ENCODE measurements around the gene SH2D3C. TPM values are rescaled to one million over a fixed set of nuclear protein-coding genes. Genes with fewer than 3 reads are reported as not detected.

The SH2D3C gene
- total RNA-seq, 4 donors from 2014 or later = 6.8 to 23.0 (median 8.4) TPM

DNA sequence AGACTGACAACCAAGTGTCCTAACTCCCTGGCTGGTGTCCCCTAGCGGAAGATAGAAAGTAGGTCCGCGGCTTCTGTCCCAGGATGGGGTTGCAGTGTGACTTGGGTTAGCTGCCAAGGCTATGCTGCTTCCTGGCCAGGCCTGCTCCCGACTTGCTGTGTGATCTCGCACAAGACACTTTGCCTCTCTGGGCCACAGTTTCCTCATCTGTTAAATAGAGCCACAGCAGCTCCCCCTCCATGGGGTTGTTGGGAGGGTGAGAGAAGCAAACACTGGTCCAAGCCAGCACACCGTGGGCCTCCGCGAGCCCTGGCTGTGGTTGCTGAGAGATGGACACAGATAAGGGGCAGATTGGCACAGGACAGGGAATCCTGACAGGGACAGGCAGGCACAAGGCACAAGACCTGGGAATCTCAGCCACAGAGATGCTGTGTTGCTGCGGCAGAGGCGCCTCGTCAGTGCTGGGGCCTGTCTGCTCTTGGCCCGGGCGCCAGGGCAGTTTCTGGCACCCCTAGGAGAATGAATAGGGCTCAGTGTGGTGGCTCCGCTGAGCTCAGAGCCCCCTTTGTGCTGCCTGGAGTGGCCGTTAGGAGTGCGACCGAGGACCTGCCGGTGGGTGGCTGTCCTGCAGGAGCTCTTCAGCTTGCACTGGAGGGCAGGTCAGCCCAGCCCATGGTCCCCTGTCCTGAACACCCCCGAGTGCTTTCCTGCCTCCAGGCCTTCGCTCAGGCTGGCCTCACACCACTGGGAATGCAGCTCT, 1.8 kb upstream of the SH2D3C start:
- TF ChIP-seq, protein P1, sequence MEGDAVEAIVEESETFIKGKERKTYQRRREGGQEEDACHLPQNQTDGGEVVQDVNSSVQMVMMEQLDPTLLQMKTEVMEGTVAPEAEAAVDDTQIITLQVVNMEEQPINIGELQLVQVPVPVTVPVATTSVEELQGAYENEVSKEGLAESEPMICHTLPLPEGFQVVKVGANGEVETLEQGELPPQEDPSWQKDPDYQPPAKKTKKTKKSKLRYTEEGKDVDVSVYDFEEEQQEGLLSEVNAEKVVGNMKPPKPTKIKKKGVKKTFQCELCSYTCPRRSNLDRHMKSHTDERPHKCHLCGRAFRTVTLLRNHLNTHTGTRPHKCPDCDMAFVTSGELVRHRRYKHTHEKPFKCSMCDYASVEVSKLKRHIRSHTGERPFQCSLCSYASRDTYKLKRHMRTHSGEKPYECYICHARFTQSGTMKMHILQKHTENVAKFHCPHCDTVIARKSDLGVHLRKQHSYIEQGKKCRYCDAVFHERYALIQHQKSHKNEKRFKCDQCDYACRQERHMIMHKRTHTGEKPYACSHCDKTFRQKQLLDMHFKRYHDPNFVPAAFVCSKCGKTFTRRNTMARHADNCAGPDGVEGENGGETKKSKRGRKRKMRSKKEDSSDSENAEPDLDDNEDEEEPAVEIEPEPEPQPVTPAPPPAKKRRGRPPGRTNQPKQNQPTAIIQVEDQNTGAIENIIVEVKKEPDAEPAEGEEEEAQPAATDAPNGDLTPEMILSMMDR (IDR thresholded peaks at IDR 0.05; ENCODE audit: low read depth) = no peak

DNA sequence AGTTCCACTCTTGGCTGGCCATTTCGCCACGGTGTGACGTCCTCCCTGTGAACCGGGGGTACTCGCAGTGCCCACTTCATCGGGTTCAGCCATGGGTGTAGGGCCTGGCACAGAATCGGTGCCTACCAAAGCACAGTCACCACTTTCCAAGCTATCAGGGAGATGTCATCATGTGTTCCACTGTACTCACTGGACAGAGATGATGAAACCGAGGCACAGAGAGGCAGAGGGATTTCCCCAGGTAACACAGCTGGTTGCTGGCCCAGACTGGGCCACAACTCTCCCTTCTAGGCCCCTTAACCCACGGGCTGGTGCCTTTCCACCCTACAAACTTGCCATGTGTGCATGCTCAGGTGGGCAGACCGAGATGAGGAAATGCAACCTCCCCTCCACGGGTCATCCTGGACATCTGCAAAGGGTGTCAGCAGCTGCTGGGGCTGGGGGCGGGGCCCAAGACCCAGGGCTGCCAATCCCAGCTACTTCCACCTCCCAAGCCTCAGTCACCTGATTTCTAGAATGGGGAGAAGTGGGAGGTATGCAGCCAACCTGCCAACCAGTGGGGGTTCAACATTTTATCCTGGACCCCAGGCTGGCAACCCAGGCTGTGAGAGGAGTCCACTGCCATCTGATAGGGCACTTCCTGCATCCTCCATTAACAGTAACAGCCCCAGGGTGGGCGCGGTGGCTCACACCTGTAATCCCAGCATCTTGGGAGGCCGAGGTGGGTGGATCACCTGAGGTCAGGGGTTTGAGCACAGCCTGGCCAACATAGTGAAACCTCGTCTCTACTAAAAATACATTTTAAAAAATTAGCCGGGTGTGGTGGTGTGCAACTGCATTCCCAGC, 893 bp upstream of the SH2D3C start:
- TF ChIP-seq, protein P1 (IDR thresholded peaks at IDR 0.05; ENCODE audit: low read depth) = no peak

GRCh38 chr9:127777368-127777980, 992 bp downstream of the SH2D3C start:
- TF ChIP-seq, protein P1 (IDR thresholded peaks at IDR 0.05; ENCODE audit: low read depth) = no peak

- TF ChIP-seq, protein P1 (IDR thresholded peaks at IDR 0.05; ENCODE audit: low read depth) = no peak
These were observed 1.6 kb downstream of the SH2D3C start for GRCh38 chr9:127776924-127777289.

- TF ChIP-seq, protein P1 (IDR thresholded peaks at IDR 0.05; ENCODE audit: low read depth) = no peak
These were observed 2.1 kb downstream of the SH2D3C start for GRCh38 chr9:127776195-127776923.

- TF ChIP-seq, protein P1 (IDR thresholded peaks at IDR 0.05; ENCODE audit: low read depth) = no peak
These were observed 4.5 kb downstream of the SH2D3C start for GRCh38 chr9:127773981-127774380.
